NCI-H2171 treated with DMSO at 0.1 percent for 48 hours (cell line): Measurements from ENCODE around the gene PSMB3.

Experiments used
- DNase-seq: peaks from one replicate; lab custom pipeline; 2025; lab: John Stamatoyannopoulos, UW

PSMB3 gene

DNA sequence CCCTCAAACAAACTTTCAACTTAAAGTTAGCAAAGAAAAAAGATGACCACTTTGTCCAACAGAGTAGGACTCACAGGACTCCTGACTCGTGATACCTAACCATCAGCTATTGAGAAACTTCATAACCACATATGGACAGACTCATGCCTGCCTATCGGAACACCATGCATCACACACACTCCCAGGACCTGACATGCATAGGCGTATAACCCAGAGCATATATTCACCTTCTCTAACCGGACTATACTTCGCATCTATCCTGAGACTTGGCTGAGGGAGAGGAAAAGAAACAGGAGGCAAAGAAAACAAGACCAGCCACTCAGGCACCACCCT lies 44.6 kb downstream of the PSMB3 start:
- DNase-seq: no peak

DNA sequence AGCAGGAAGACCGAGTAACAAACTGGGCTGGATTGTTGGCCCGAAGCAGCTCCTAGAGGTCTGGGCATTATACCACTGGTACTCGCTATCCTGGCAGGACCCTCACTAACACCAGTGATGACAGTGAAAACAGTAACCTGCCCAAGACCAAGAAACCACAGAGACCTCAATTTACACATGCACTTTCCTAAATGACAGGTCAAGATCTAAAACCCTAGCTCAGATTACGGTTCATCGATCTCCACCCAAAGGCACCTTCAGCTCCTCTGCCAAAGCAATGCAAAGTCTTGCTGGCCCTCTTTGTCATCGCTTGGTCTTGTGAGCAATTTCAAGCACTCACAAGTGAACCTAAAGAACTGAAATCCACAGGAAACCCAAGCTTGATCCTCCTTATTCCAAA lies 45.3 kb downstream of the PSMB3 start:
- no peak for DNase-seq

GRCh38 chr17:38798614-38799500 lies 46.3 kb downstream of the PSMB3 start:
- DNase-seq: peak; percentile 53

DNA sequence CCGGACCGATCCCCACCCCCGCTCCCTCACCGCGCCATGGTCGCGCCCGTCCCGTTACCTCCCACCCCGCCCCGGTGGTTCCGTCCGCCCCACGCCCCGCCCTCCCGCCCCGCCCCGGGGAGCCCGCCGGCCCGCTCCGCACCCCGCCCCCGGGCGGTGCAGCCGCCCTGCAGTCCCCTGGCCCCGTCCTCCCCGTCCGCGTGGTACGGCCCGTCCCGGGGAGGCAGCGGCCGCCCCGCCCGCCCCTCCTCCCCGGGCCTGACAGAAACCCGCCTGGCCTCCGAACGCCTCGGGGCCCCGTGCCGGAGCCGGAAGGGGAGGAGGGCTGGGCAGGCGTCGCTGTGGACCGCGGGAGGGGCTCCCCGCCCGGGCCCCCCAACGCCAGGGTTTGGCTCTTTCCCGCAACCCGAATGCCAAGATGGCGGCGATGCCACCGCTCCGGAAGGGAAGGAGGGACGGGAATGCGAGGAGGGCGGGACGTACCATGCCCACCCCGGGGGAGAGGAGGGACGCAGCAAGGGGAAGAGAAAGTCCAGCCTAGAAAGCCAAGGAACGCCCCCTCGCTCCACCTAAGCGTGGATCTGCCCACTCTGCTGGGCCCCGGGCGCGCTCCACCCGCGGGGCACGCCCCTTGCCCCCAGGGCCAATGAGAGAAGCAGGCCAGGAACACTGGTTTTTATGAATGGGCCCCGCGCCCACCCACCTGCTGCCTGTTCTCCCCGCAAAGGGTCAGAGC lies 47.1 kb downstream of the PSMB3 start, which contains the start of gene PIP4K2B:
TSS of gene PIP4K2B (minus strand) at position 56 of the 736 bp plus-strand sequence. CDS start 132 bp downstream, outside the sequence.
- peak; percentile 97 for DNase-seq

GRCh38 chr17:38800237-38800760 lies 47.8 kb downstream of the PSMB3 start:
- DNase-seq: peak; percentile 71

DNA sequence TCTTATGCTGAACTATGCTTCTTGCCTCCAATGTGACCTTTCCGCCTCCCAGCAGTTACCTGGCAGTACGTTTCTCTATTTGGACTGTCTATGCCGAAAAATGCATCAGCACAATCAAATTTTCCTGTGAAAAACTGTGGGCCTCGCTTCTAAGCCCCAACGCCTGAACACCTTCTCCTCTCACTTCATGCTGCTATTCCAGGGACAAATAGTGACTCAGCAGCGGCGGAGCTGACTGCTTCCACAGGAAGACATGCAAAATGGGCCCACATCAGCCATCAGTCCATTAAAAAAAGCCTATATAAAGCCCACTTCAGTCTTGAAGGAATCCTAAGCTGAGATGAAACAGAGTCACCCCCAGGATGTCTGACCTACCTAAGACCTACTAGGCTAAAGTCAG lies 57.3 kb downstream of the PSMB3 start:
- DNase-seq: no peak
